GM18868 (cell line): Measurements from ENCODE around the gene PTPRK.

Experiments used
- ATAC-seq: cut with Tn5 transposase; IDR thresholded peaks from one replicate; pipeline ENCODE4 v1.9.1; 2021; ENCODE audit warnings: mild to moderate bottlenecking, moderate library complexity; ENCODE audit not compliant: unreplicated experiment

The PTPRK gene

GRCh38 chr6:128208078-128208477 lies 312.3 kb downstream of the PTPRK start:
- no peak for ATAC-seq

GRCh38 chr6:128206610-128207426 lies 313.6 kb downstream of the PTPRK start:
- ATAC-seq: no peak

- ATAC-seq: no peak
Measured at GRCh38 chr6:128204616-128205015, 315.8 kb downstream of the PTPRK start.

- ATAC-seq: no peak
Measured at GRCh38 chr6:128202169-128202765, 318.1 kb downstream of the PTPRK start.

GRCh38 chr6:128200789-128201188 lies 319.6 kb downstream of the PTPRK start:
- no peak for ATAC-seq

- ATAC-seq: no peak
Measured at GRCh38 chr6:128199461-128199860, 320.9 kb downstream of the PTPRK start.

GRCh38 chr6:128192972-128193371 lies 327.4 kb downstream of the PTPRK start:
- ATAC-seq: no peak

- ATAC-seq: no peak
Measured at GRCh38 chr6:128188678-128189077, 331.7 kb downstream of the PTPRK start.

- no peak for ATAC-seq
Measured at GRCh38 chr6:128186729-128187128, 333.7 kb downstream of the PTPRK start.

GRCh38 chr6:128179876-128180438 lies 340.4 kb downstream of the PTPRK start:
- ATAC-seq: no peak

- no peak for ATAC-seq
Measured at GRCh38 chr6:128174724-128175123, 345.7 kb downstream of the PTPRK start.

GRCh38 chr6:128172752-128173682 lies 347.4 kb downstream of the PTPRK start:
- no peak for ATAC-seq

- ATAC-seq: no peak
Measured at GRCh38 chr6:128172081-128172480, 348.3 kb downstream of the PTPRK start.

- ATAC-seq: no peak
Measured at GRCh38 chr6:128171182-128171581, 349.2 kb downstream of the PTPRK start.

GRCh38 chr6:128168244-128168643 lies 352.2 kb downstream of the PTPRK start:
- ATAC-seq: no peak

- no peak for ATAC-seq
Measured at GRCh38 chr6:128167552-128167951, 352.8 kb downstream of the PTPRK start.

GRCh38 chr6:128164254-128164653 lies 356.1 kb downstream of the PTPRK start:
- no peak for ATAC-seq

GRCh38 chr6:128162423-128162822 lies 358.0 kb downstream of the PTPRK start:
- ATAC-seq: no peak

GRCh38 chr6:128161839-128162238 lies 358.6 kb downstream of the PTPRK start:
- ATAC-seq: no peak

- no peak for ATAC-seq
Measured at GRCh38 chr6:128161263-128161662, 359.1 kb downstream of the PTPRK start.

GRCh38 chr6:128158496-128158895 lies 361.9 kb downstream of the PTPRK start:
- ATAC-seq: no peak
